MM.1S (cell line): Measurements from ENCODE around the gene DIAPH3.

Experiments
- DNase-seq: peaks from one replicate; pipeline ENCODE4 v3.0.0-alpha.2; 2015
- H2AFZ ChIP-seq: fragments of 300-600 bp; sonication (generic); 2 replicates; pipeline ENCODE4 v1.6.0; 2016; ENCODE audit warnings: antibody characterized with exemption, low read length
- H3F3A ChIP-seq: fragments of 300-600 bp; sonication (generic); 2 replicates; pipeline ENCODE4 v1.6.1; 2016; ENCODE audit warnings: mild to moderate bottlenecking, antibody characterized with exemption, low read length, moderate library complexity, mixed read lengths; ENCODE audit not compliant: insufficient read depth
- H3K27ac ChIP-seq: fragments of 300-600 bp; sonication (generic); 2 replicates; pipeline ENCODE4 v1.5.1; 2016; ENCODE audit warnings: mild to moderate bottlenecking, low read length
- H3K27me3 ChIP-seq: fragments of 300-600 bp; sonication (generic); replicated peaks from 2 replicates; pipeline ENCODE4 v1.6.0; 2016; ENCODE audit warnings: low read length; ENCODE audit not compliant: insufficient read depth
- H3K36me3 ChIP-seq: fragments of 300-600 bp; sonication (generic); replicated peaks from 2 replicates; pipeline ENCODE4 v1.6.1; 2016; ENCODE audit warnings: mild to moderate bottlenecking, low read length, mixed read lengths; ENCODE audit not compliant: insufficient read depth
- H3K4me1 ChIP-seq: fragments of 300-600 bp; sonication (generic); 2 replicates; pipeline ENCODE4 v1.6.1; 2016; ENCODE audit warnings: low read length, mixed read lengths
- H3K4me2 ChIP-seq: fragments of 300-600 bp; sonication (generic); 2 replicates; pipeline ENCODE4 v1.6.0; 2016; ENCODE audit warnings: low read depth, low read length
- H3K4me3 ChIP-seq: fragments of 300-600 bp; sonication (generic); 2 replicates; pipeline ENCODE4 v1.5.1; 2016; ENCODE audit warnings: low read length, mixed read lengths
- H3K79me2 ChIP-seq: fragments of 300-600 bp; sonication (generic); 2 replicates; pipeline ENCODE4 v1.6.1; 2016; ENCODE audit warnings: mixed run types, low read length, mixed read lengths
- H3K9ac ChIP-seq: fragments of 300-600 bp; sonication (generic); 2 replicates; pipeline ENCODE4 v1.6.1; 2016; ENCODE audit warnings: low read length, mixed read lengths
- H3K9me2 ChIP-seq: fragments of 300-600 bp; sonication (generic); replicated peaks from 2 replicates; pipeline ENCODE4 v1.6.1; 2016; ENCODE audit warnings: mild to moderate bottlenecking, low read length, mixed read lengths; ENCODE audit not compliant: insufficient read depth
- H3K9me3 ChIP-seq: fragments of 300-600 bp; sonication (generic); replicated peaks from 2 replicates; pipeline ENCODE4 v1.6.1; 2016; ENCODE audit warnings: mild to moderate bottlenecking, low read length, mixed read lengths; ENCODE audit not compliant: insufficient read depth
- H4K20me1 ChIP-seq: fragments of 300-600 bp; sonication (generic); 2 replicates; pipeline ENCODE4 v1.6.1; 2016; ENCODE audit warnings: mild to moderate bottlenecking, low read length, moderate library complexity, mixed read lengths; ENCODE audit not compliant: insufficient read depth
- EZH2 ChIP-seq: fragments of 300-600 bp; sonication (generic); optimal IDR thresholded peaks from 2 replicates; pipeline ENCODE3; 2017; ENCODE audit warnings: low read depth, mild to moderate bottlenecking, antibody characterized with exemption, low read length, mixed read lengths
- EZH2phosphoT487 ChIP-seq: fragments of 300-600 bp; sonication (generic); IDR thresholded peaks from 2 replicates; pipeline ENCODE4 v1.6.1; 2018; ENCODE audit warnings: antibody characterized with exemption, low read length
- TF ChIP-seq, protein P1 (sequence below): fragments of 300-600 bp; sonication (generic); IDR thresholded peaks from 2 replicates; pipeline ENCODE4 v1.5.1; 2016; ENCODE audit warnings: antibody characterized with exemption, low read length, mixed read lengths

Gene DIAPH3

DNA sequence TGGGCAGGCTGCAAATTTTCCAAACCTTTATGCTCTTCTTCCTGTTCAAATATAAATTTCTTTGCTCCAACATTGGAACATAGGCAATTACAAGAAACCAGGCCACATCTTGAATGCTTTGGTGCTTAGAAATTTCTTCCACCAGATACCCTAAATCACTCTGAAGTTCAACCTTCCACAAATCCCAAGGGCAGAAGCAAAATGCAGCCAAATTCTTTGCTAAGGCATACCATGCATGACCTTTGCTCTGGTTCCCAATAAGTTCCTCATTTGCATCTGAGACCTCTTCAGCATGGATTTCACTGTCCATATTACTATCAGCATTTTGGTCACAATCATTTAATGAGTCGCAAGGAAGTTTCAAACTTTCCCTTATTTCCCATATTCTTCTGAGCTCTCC lies 130.9 kb downstream of the DIAPH3 start:
- Histone ChIP-seq H4K20me1 (no peaks in the 10 kb centered on the region), H3F3A (no peaks in the 10 kb centered on the region), H3K4me2 (no peak overlapping the region), H3K27ac (no peak overlapping the region), H3K9ac (no peak overlapping the region), H3K9me2 (no peaks in the 10 kb centered on the region), H2AFZ (no peak overlapping the region), H3K9me3 (no peaks in the 10 kb centered on the region), H3K4me3 (no peak overlapping the region), H3K4me1 (no peaks in the 10 kb centered on the region), H3K79me2 (no peaks in the 10 kb centered on the region), H3K27me3 (no peaks in the 10 kb centered on the region), H3K36me3 (no peaks in the 10 kb centered on the region)
- TF ChIP-seq, protein P1, sequence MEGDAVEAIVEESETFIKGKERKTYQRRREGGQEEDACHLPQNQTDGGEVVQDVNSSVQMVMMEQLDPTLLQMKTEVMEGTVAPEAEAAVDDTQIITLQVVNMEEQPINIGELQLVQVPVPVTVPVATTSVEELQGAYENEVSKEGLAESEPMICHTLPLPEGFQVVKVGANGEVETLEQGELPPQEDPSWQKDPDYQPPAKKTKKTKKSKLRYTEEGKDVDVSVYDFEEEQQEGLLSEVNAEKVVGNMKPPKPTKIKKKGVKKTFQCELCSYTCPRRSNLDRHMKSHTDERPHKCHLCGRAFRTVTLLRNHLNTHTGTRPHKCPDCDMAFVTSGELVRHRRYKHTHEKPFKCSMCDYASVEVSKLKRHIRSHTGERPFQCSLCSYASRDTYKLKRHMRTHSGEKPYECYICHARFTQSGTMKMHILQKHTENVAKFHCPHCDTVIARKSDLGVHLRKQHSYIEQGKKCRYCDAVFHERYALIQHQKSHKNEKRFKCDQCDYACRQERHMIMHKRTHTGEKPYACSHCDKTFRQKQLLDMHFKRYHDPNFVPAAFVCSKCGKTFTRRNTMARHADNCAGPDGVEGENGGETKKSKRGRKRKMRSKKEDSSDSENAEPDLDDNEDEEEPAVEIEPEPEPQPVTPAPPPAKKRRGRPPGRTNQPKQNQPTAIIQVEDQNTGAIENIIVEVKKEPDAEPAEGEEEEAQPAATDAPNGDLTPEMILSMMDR: no peak
- TF ChIP-seq EZH2 (no peak), EZH2phosphoT487 (no peak)
- DNase-seq: no peak

DNA sequence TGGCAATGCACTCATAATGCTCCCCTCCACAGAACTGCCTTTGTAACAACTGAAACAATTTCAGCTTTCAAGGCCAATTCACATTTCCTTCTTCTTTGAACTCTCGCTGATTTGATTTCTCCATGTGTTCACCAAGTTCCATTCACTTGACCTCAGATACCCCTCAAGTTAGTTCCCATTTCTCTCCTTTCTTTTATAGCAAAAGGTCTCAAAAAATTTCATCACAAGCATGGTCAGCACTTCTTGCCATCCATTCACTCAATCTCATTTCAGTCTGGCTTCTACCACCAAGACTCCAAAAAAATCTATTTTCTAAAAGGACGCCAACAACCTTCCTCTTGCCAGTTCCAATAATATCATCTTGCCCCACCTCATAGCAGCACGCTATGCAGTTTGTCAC lies 135.7 kb downstream of the DIAPH3 start:
- Histone ChIP-seq H3K9ac (no peak overlapping the region), H3K4me3 (no peak overlapping the region), H2AFZ (no peak overlapping the region), H3K4me1 (no peaks in the 10 kb centered on the region), H3K36me3 (no peaks in the 10 kb centered on the region), H3K27ac (no peak overlapping the region), H3K27me3 (no peaks in the 10 kb centered on the region), H3F3A (no peaks in the 10 kb centered on the region), H3K79me2 (no peaks in the 10 kb centered on the region), H3K9me3 (no peaks in the 10 kb centered on the region), H3K9me2 (no peaks in the 10 kb centered on the region), H3K4me2 (no peak overlapping the region), H4K20me1 (no peaks in the 10 kb centered on the region)
- TF ChIP-seq, protein P1: no peak
- no peak for TF ChIP-seq EZH2phosphoT487
- no peak for TF ChIP-seq EZH2
- no peak for DNase-seq

DNA sequence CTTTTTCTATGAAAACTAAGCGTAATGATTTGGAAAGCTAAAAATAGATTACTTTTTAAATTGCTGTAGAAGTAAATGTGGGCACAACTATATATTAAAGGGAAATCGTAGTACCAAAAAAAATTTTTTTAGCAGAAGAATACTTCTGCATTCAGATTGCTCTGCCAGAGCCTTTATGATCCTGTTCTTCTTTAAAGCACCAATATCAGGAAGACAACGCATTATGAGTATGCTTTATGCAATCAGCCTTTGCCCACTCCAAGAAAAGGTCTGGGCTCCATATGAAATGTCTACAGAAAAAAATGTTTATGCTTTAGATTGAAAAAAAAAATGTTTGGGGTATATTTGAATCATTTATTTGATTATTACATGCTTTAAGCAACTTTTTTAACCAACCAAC lies 137.4 kb downstream of the DIAPH3 start:
- Histone ChIP-seq H3F3A (no peaks in the 10 kb centered on the region), H3K9ac (no peak overlapping the region), H2AFZ (no peak overlapping the region)

More for the DNA sequence above, 137.4 kb downstream of the DIAPH3 start:
- Histone ChIP-seq H3K4me1 (no peaks in the 10 kb centered on the region), H3K79me2 (no peaks in the 10 kb centered on the region), H3K9me3 (no peaks in the 10 kb centered on the region), H3K27ac (no peak overlapping the region), H3K4me2 (no peak overlapping the region), H3K9me2 (no peaks in the 10 kb centered on the region), H3K36me3 (no peaks in the 10 kb centered on the region), H4K20me1 (no peaks in the 10 kb centered on the region), H3K27me3 (no peaks in the 10 kb centered on the region), H3K4me3 (no peak overlapping the region)
- no peak for DNase-seq
- TF ChIP-seq EZH2phosphoT487 (no peak), EZH2 (no peak)
- TF ChIP-seq, protein P1: no peak
